ENCODE results near the gene SLC18A3.

The SLC18A3 gene

GRCh38 chr10:49612513-49613164 is 2.5 kb downstream of the SLC18A3 start:
- DNase-seq: no peak

- DNase-seq: no peak
These were observed 3.2 kb downstream of the SLC18A3 start for GRCh38 chr10:49613165-49613881.

GRCh38 chr10:49613882-49614241 is 3.8 kb downstream of the SLC18A3 start, which contains the start of gene CHAT:
Gene CHAT, plus strand, starts transcription at chr10:49614037. Its CDS starts 153 bp downstream, at chr10:49614190.
- no peak for DNase-seq

GRCh38 chr10:49614242-49615198 is 4.4 kb downstream of the SLC18A3 start:
- DNase-seq: no peak

GRCh38 chr10:49615213-49615612 is 5.1 kb downstream of the SLC18A3 start:
- no peak for DNase-seq

GRCh38 chr10:49615721-49616120 is 5.6 kb downstream of the SLC18A3 start:
- no peak for DNase-seq

GRCh38 chr10:49616421-49617101 is 6.5 kb downstream of the SLC18A3 start:
- no peak for DNase-seq

GRCh38 chr10:49617121-49618020 is 7.3 kb downstream of the SLC18A3 start:
- no peak for DNase-seq

GRCh38 chr10:49618821-49619220 is 8.7 kb downstream of the SLC18A3 start:
- DNase-seq: no peak

- no peak for DNase-seq
These were observed 9.5 kb downstream of the SLC18A3 start for GRCh38 chr10:49619613-49620012.

GRCh38 chr10:49620286-49620810 is 10.2 kb downstream of the SLC18A3 start:
- no peak for DNase-seq

- no peak for DNase-seq
These were observed 10.8 kb downstream of the SLC18A3 start for GRCh38 chr10:49620841-49621378.

- DNase-seq: no peak
These were observed 11.5 kb downstream of the SLC18A3 start for GRCh38 chr10:49621561-49621960.

GRCh38 chr10:49622426-49623425 is 12.6 kb downstream of the SLC18A3 start:
- no peak for DNase-seq

- DNase-seq: no peak
These were observed 14.5 kb downstream of the SLC18A3 start for GRCh38 chr10:49624629-49625028.

GRCh38 chr10:49625411-49625810 is 15.3 kb downstream of the SLC18A3 start:
- no peak for DNase-seq

GRCh38 chr10:49627038-49627437 is 16.9 kb downstream of the SLC18A3 start:
- no peak for DNase-seq

- no peak for DNase-seq
These were observed 17.6 kb downstream of the SLC18A3 start for GRCh38 chr10:49627644-49628247.

GRCh38 chr10:49628599-49628998 is 18.5 kb downstream of the SLC18A3 start:
- DNase-seq: no peak
